ENCODE data around the gene ECM2. TPM values are rescaled to one million over a fixed set of nuclear protein-coding genes. Genes with fewer than 3 reads are reported as not detected.

The ECM2 gene
- polyA plus RNA-seq, 2 donors = 0.41 to 0.84 TPM

DNA sequence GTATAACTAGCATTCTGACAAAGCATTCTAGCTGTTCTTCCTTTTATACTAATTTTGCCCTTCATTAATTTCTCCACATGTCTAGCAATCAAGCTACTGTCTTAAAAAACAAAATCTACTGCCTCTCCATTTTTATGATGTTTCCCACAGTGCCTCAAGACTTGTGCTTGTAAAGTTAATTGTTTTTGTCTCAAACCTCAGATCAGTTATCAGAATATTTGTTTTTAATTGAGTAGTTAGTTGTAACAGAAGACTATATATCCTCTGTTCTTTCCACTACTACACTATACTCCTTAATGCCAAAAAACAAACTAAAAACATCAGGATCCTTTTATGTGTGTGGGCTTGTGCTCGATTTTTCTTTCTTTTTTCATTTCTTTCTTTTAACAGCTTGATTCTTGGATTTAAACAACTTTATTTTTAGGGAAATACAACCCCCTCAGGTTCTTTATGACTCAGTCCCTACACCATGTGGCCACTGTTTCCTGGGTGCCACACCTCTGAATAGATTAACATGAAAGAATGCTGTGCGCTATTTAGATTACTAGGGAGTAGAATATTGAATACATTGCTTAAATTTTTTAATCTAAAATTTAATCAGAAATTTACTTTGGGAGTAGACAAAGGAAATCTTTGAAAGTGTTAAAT lies 54.7 kb downstream of the ECM2 start:
- H3K36me3 ChIP-seq (ENCODE audit: control insufficient read depth in 2 of 2, insufficient read depth in 2 of 2, low read length in 1 of 2) = no peaks in the 10 kb centered on the region
- no peak overlapping the region for H3K4me3 ChIP-seq (ENCODE audit: low read depth in 1 of 2, low read length in 2 of 2)
- H3K9me3 ChIP-seq (ENCODE audit: control insufficient read depth in 2 of 2, insufficient read depth in 1 of 2, low read depth in 1 of 2, low read length in 1 of 2) = peaks cover 0 to 2% of the 10 kb centered on the region in 2 donors
- peaks cover 0 to 3% of the 10 kb centered on the region in 2 donors for H3K4me1 ChIP-seq (ENCODE audit: control insufficient read depth in 2 of 2, insufficient read depth in 2 of 2, low read length in 1 of 2)
- WGBS, 2 donors = 25 to 36% methylated on average over 2 of the region's 2 CpGs
- no peaks in the 10 kb centered on the region for H3K27me3 ChIP-seq (ENCODE audit: control insufficient read depth in 1 of 2, insufficient read depth in 2 of 2, low read length in 2 of 2)
- no peak overlapping the region for H3K27ac ChIP-seq (ENCODE audit: low read depth in 2 of 2, low read length in 1 of 2)

- H3K27me3 ChIP-seq (ENCODE audit: control insufficient read depth in 1 of 2, insufficient read depth in 2 of 2, low read length in 2 of 2) = no peaks in the 10 kb centered on the region
- WGBS, 2 donors = 61 to 65% methylated on average over 2 of the region's 2 CpGs
- no peak overlapping the region for H3K4me3 ChIP-seq (ENCODE audit: low read depth in 1 of 2, low read length in 2 of 2)
Measured at GRCh38 chr9:92480291-92480771, 55.5 kb downstream of the ECM2 start.

DNA sequence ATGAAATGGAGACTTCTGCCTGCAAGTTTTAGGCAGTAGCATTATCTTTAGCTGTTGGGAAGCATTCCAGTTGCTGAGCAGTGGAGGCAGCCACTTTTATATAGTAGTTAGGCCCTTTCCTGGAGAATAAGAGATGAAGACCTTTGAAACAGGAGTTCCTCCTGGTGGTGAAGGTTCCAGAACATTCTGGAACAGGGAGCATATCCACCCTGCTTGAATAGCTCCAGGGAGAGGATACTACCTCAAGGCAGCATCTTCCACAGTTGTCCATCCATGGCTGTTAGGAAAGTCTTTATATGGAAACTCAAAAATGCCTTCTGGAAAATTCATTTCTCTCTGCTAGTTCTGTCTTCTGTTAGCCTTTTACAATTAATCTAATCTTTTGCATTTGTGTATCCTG lies 56.4 kb downstream of the ECM2 start:
- H3K4me1 ChIP-seq (ENCODE audit: control insufficient read depth in 2 of 2, insufficient read depth in 2 of 2, low read length in 1 of 2) = peaks cover 0 to 3% of the 10 kb centered on the region in 2 donors
- no peaks in the 10 kb centered on the region for H3K27me3 ChIP-seq (ENCODE audit: control insufficient read depth in 1 of 2, insufficient read depth in 2 of 2, low read length in 2 of 2)
- H3K27ac ChIP-seq (ENCODE audit: low read depth in 2 of 2, low read length in 1 of 2) = no peak overlapping the region
- no peaks in the 10 kb centered on the region for H3K36me3 ChIP-seq (ENCODE audit: control insufficient read depth in 2 of 2, insufficient read depth in 2 of 2, low read length in 1 of 2)
- H3K9me3 ChIP-seq (ENCODE audit: control insufficient read depth in 2 of 2, insufficient read depth in 1 of 2, low read depth in 1 of 2, low read length in 1 of 2) = peaks cover 0 to 2% of the 10 kb centered on the region in 2 donors
- H3K4me3 ChIP-seq (ENCODE audit: low read depth in 1 of 2, low read length in 2 of 2) = no peak overlapping the region

More at GRCh38 chr9:92480291-92480771, 55.5 kb downstream of the ECM2 start:
- peaks cover 0 to 3% of the 10 kb centered on the region in 2 donors for H3K4me1 ChIP-seq (ENCODE audit: control insufficient read depth in 2 of 2, insufficient read depth in 2 of 2, low read length in 1 of 2)
- H3K27ac ChIP-seq (ENCODE audit: low read depth in 2 of 2, low read length in 1 of 2) = peak overlapping the region in 1 of 2 donors; percentile 54
- peaks cover 0 to 2% of the 10 kb centered on the region in 2 donors for H3K9me3 ChIP-seq (ENCODE audit: control insufficient read depth in 2 of 2, insufficient read depth in 1 of 2, low read depth in 1 of 2, low read length in 1 of 2)
- H3K36me3 ChIP-seq (ENCODE audit: control insufficient read depth in 2 of 2, insufficient read depth in 2 of 2, low read length in 1 of 2) = no peaks in the 10 kb centered on the region

DNA sequence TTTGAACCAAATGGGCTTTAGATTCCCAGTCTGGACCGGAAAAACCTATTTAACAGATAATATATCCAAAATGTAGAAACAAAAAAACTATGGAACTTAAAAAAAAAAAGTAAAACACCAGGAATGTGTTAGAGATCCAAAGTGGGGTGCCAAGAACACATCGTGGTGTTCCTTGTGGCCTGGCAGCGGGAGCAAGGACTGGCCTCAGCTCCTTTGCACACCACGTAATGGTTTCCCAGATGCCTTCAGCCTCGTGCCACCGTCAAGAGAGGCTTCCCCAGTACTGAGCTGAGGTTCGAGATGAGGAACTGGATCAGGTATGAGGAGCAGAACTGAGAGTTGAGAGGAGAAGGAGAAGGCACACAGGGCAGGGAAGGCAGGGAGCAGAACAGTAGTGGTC lies 57.0 kb downstream of the ECM2 start:
- no peaks in the 10 kb centered on the region for H3K36me3 ChIP-seq (ENCODE audit: control insufficient read depth in 2 of 2, insufficient read depth in 2 of 2, low read length in 1 of 2)
- WGBS, 2 donors = 90 to 92% methylated on average over 7 of the region's 7 CpGs
- H3K4me3 ChIP-seq (ENCODE audit: low read depth in 1 of 2, low read length in 2 of 2) = no peak overlapping the region
- peaks cover 0 to 2% of the 10 kb centered on the region in 2 donors for H3K9me3 ChIP-seq (ENCODE audit: control insufficient read depth in 2 of 2, insufficient read depth in 1 of 2, low read depth in 1 of 2, low read length in 1 of 2)
- peaks cover 0 to 3% of the 10 kb centered on the region in 2 donors for H3K4me1 ChIP-seq (ENCODE audit: control insufficient read depth in 2 of 2, insufficient read depth in 2 of 2, low read length in 1 of 2)
- H3K27me3 ChIP-seq (ENCODE audit: control insufficient read depth in 1 of 2, insufficient read depth in 2 of 2, low read length in 2 of 2) = no peaks in the 10 kb centered on the region
- H3K27ac ChIP-seq (ENCODE audit: low read depth in 2 of 2, low read length in 1 of 2) = no peak overlapping the region

- Histone ChIP-seq H3K36me3 (ENCODE audit: control insufficient read depth in 2 of 2, insufficient read depth in 2 of 2, low read length in 1 of 2) (no peaks in the 10 kb centered on the region), H3K4me3 (ENCODE audit: low read depth in 1 of 2, low read length in 2 of 2) (no peak overlapping the region), H3K4me1 (ENCODE audit: control insufficient read depth in 2 of 2, insufficient read depth in 2 of 2, low read length in 1 of 2) (peaks cover 0 to 3% of the 10 kb centered on the region in 2 donors), H3K27me3 (ENCODE audit: control insufficient read depth in 1 of 2, insufficient read depth in 2 of 2, low read length in 2 of 2) (no peaks in the 10 kb centered on the region), H3K27ac (ENCODE audit: low read depth in 2 of 2, low read length in 1 of 2) (no peak overlapping the region), H3K9me3 (ENCODE audit: control insufficient read depth in 2 of 2, insufficient read depth in 1 of 2, low read depth in 1 of 2, low read length in 1 of 2) (peaks cover 0 to 2% of the 10 kb centered on the region in 2 donors)
- 84 to 95% methylated on average over 1 of the region's 1 CpG for WGBS, 2 donors
Measured at GRCh38 chr9:92476962-92477361, 58.8 kb downstream of the ECM2 start.

DNA sequence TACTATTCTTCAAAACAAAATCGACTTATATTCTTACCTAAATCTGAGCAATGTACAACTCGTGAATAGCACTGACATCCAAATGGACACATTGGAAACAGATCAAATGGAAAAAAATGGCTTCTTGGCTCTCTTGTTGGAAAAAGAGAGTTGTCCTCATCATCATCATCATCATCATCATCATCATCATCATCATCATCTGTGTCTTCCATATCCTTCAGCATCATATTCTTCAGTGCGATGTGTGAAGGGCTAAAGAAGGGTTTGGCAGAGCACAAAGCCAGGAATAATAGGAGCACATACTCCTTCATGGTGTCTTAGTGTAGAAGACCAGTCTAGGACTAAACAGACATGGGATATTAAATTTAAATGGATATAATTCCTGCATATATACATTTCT lies 61.2 kb downstream of the ECM2 start:
- WGBS, 2 donors = 95 to 96% methylated on average over 3 of the region's 3 CpGs
- H3K4me1 ChIP-seq (ENCODE audit: control insufficient read depth in 2 of 2, insufficient read depth in 2 of 2, low read length in 1 of 2) = peaks cover 0 to 3% of the 10 kb centered on the region in 2 donors
- peaks cover 0 to 2% of the 10 kb centered on the region in 2 donors for H3K9me3 ChIP-seq (ENCODE audit: control insufficient read depth in 2 of 2, insufficient read depth in 1 of 2, low read depth in 1 of 2, low read length in 1 of 2)
- no peaks in the 10 kb centered on the region for H3K27me3 ChIP-seq (ENCODE audit: control insufficient read depth in 1 of 2, insufficient read depth in 2 of 2, low read length in 2 of 2)
- no peak overlapping the region for H3K27ac ChIP-seq (ENCODE audit: low read depth in 2 of 2, low read length in 1 of 2)
- H3K4me3 ChIP-seq (ENCODE audit: low read depth in 1 of 2, low read length in 2 of 2) = no peak overlapping the region
- no peaks in the 10 kb centered on the region for H3K36me3 ChIP-seq (ENCODE audit: control insufficient read depth in 2 of 2, insufficient read depth in 2 of 2, low read length in 1 of 2)

GRCh38 chr9:92468206-92468605 lies 67.6 kb downstream of the ECM2 start:
- Histone ChIP-seq H3K4me1 (ENCODE audit: control insufficient read depth in 2 of 2, insufficient read depth in 2 of 2, low read length in 1 of 2) (no peaks in the 10 kb centered on the region), H3K4me3 (ENCODE audit: low read depth in 1 of 2, low read length in 2 of 2) (no peak overlapping the region), H3K27me3 (ENCODE audit: control insufficient read depth in 1 of 2, insufficient read depth in 2 of 2, low read length in 2 of 2) (no peaks in the 10 kb centered on the region), H3K27ac (ENCODE audit: low read depth in 2 of 2, low read length in 1 of 2) (no peak overlapping the region), H3K36me3 (ENCODE audit: control insufficient read depth in 2 of 2, insufficient read depth in 2 of 2, low read length in 1 of 2) (no peaks in the 10 kb centered on the region), H3K9me3 (ENCODE audit: control insufficient read depth in 2 of 2, insufficient read depth in 1 of 2, low read depth in 1 of 2, low read length in 1 of 2) (no peaks in the 10 kb centered on the region)
- WGBS, 2 donors = 93 to 95% methylated on average over 2 of the region's 2 CpGs

DNA sequence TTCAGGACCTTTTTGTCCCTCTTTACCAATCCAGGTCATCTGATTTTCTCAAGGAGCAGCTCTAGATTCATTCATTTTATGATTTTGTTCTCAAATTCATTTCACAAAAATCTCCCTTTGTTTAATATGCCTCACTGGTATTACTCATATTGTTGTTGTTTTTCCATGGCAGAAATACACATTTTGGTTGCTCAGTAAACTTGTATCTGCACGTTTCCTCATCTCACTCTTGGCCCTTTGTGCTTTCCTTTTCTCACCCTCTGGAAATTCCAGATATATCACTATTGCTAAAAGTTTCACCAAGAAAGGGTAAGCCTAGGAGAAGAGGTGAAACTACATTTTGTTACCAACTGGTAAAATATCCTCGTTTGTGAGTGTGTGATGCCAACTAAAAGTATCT lies 68.3 kb downstream of the ECM2 start:
- H3K9me3 ChIP-seq (ENCODE audit: control insufficient read depth in 2 of 2, insufficient read depth in 1 of 2, low read depth in 1 of 2, low read length in 1 of 2) = no peaks in the 10 kb centered on the region
- H3K27ac ChIP-seq (ENCODE audit: low read depth in 2 of 2, low read length in 1 of 2) = no peak overlapping the region
- H3K27me3 ChIP-seq (ENCODE audit: control insufficient read depth in 1 of 2, insufficient read depth in 2 of 2, low read length in 2 of 2) = no peaks in the 10 kb centered on the region
- no peaks in the 10 kb centered on the region for H3K36me3 ChIP-seq (ENCODE audit: control insufficient read depth in 2 of 2, insufficient read depth in 2 of 2, low read length in 1 of 2)
- 60 to 67% methylated on average over 2 of the region's 2 CpGs for WGBS, 2 donors
- H3K4me3 ChIP-seq (ENCODE audit: low read depth in 1 of 2, low read length in 2 of 2) = no peak overlapping the region
- no peaks in the 10 kb centered on the region for H3K4me1 ChIP-seq (ENCODE audit: control insufficient read depth in 2 of 2, insufficient read depth in 2 of 2, low read length in 1 of 2)

DNA sequence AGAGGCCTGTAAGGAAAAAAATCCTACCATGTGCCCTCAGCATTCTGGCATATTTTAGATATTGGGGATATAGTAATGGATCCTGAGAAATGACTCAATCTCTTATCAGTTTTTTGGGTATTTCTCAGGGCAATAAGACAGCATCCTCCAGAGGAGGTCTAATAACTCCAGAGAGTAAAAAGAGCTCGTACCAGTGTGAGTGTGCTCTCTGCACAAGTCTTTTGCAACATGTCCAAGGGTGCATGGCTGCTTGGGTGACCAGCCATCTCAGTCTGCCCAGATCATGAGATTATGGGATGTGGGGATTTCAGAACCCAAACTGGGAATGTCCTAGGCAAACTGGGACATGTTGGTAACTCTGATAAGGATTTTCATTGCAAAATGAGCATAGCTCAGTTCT lies 68.7 kb downstream of the ECM2 start:
- H3K9me3 ChIP-seq (ENCODE audit: control insufficient read depth in 2 of 2, insufficient read depth in 1 of 2, low read depth in 1 of 2, low read length in 1 of 2) = no peaks in the 10 kb centered on the region
- no peaks in the 10 kb centered on the region for H3K36me3 ChIP-seq (ENCODE audit: control insufficient read depth in 2 of 2, insufficient read depth in 2 of 2, low read length in 1 of 2)
- 96 to 100% methylated on average over 1 of the region's 1 CpG for WGBS, 2 donors
- no peak overlapping the region for H3K4me3 ChIP-seq (ENCODE audit: low read depth in 1 of 2, low read length in 2 of 2)
- H3K27ac ChIP-seq (ENCODE audit: low read depth in 2 of 2, low read length in 1 of 2) = no peak overlapping the region
- H3K27me3 ChIP-seq (ENCODE audit: control insufficient read depth in 1 of 2, insufficient read depth in 2 of 2, low read length in 2 of 2) = no peaks in the 10 kb centered on the region
- H3K4me1 ChIP-seq (ENCODE audit: control insufficient read depth in 2 of 2, insufficient read depth in 2 of 2, low read length in 1 of 2) = no peaks in the 10 kb centered on the region

DNA sequence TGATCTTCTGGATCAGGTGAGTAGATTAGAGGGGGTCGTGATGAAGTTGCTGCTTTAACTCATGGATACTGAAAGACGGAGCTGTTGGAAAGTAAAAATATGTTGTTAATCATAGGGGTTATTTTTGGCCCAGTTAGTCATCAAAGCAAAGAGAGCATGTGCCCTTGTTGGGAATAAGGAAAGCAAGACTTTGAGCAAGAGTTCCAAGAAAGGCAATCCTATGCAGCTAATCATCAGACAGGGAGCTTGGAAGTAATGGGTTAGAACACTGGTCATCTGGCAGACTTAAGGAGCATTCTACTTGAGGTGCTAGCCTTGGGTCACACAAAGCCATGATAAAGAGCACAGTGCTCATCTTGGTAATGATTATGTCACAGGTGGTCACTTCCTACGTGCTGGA lies 71.8 kb downstream of the ECM2 start:
- Histone ChIP-seq H3K27me3 (ENCODE audit: control insufficient read depth in 1 of 2, insufficient read depth in 2 of 2, low read length in 2 of 2) (no peaks in the 10 kb centered on the region), H3K4me3 (ENCODE audit: low read depth in 1 of 2, low read length in 2 of 2) (no peak overlapping the region), H3K9me3 (ENCODE audit: control insufficient read depth in 2 of 2, insufficient read depth in 1 of 2, low read depth in 1 of 2, low read length in 1 of 2) (no peaks in the 10 kb centered on the region), H3K4me1 (ENCODE audit: control insufficient read depth in 2 of 2, insufficient read depth in 2 of 2, low read length in 1 of 2) (no peaks in the 10 kb centered on the region), H3K27ac (ENCODE audit: low read depth in 2 of 2, low read length in 1 of 2) (peak overlapping the region in 1 of 2 donors; percentile 76), H3K36me3 (ENCODE audit: control insufficient read depth in 2 of 2, insufficient read depth in 2 of 2, low read length in 1 of 2) (no peaks in the 10 kb centered on the region)
- 69 to 71% methylated on average over 3 of the region's 3 CpGs for WGBS, 2 donors

All from esophagus (tissue), 2 donors.